ENCODE measurements around the gene VPS26C.

- TF ChIP-seq USF2 (IDR thresholded peaks at IDR 0.05; ENCODE audit: borderline replicate concordance, low read depth, low read length) (no peak), NFIC (IDR thresholded peaks at IDR 0.05; ENCODE audit: low read depth, low read length) (no peak), POLR2A (IDR thresholded peaks at IDR 0.05; ENCODE audit: low read depth, low read length) (no peak; the same call in 1 of the 2 replicates), RELA (IDR thresholded peaks at IDR 0.05; ENCODE audit: borderline replicate concordance, partially characterized antibody) (no peak), POLR2AphosphoS5 (IDR thresholded peaks at IDR 0.05; ENCODE audit: low read length) (peak; percentile 56), TARDBP (IDR thresholded peaks at IDR 0.05; ENCODE audit: borderline replicate concordance) (no peak), JUNB (IDR thresholded peaks at IDR 0.05) (no peak), SRF (IDR thresholded peaks at IDR 0.05; ENCODE audit: low read depth in 2 of 2, low read length in 2 of 2) (no peak)
- TF ChIP-seq, protein P1, sequence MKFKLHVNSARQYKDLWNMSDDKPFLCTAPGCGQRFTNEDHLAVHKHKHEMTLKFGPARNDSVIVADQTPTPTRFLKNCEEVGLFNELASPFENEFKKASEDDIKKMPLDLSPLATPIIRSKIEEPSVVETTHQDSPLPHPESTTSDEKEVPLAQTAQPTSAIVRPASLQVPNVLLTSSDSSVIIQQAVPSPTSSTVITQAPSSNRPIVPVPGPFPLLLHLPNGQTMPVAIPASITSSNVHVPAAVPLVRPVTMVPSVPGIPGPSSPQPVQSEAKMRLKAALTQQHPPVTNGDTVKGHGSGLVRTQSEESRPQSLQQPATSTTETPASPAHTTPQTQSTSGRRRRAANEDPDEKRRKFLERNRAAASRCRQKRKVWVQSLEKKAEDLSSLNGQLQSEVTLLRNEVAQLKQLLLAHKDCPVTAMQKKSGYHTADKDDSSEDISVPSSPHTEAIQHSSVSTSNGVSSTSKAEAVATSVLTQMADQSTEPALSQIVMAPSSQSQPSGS (IDR thresholded peaks at IDR 0.05; ENCODE audit: low read length) = no peak
Observed at GRCh38 chr21:37257511-37257966, 9.6 kb downstream of the VPS26C start.
